K562 (cell line): ENCODE measurements around the gene METTL3. TPM values are rescaled to one million over a fixed set of nuclear protein-coding genes. Genes with fewer than 3 reads are reported as not detected.

Experiments used
- ATF1 ChIP-seq, 2 experiments: fragments of 450-650 bp in 1 of 2; IDR thresholded peaks; 2 replicates each; pipeline ENCODE4 v1.6.1; 2016; ENCODE audit warnings: missing compliant biosample characterization in 1 of 2, missing genetic modification characterization in 1 of 2
- CBX3 ChIP-seq, 2 experiments: IDR thresholded peaks; 1 replicate in 1 of 2; 2 replicates in 1 of 2; pipeline ENCODE4 v1.6.1; 2012; ENCODE audit warnings: inconsistent platforms in 2 of 2, low read length in 2 of 2, borderline replicate concordance in 1 of 2, control low read depth in 1 of 2
- CREB3 ChIP-seq: fragments of 450-650 bp; conservative IDR thresholded peaks from 2 replicates; pipeline ENCODE4 v1.6.1; 2016; ENCODE audit warnings: missing genetic modification characterization, low read depth, mild to moderate bottlenecking, missing compliant biosample characterization, moderate library complexity
- CXXC5 ChIP-seq: fragments of 250-450 bp; sonication (Bioruptor Pico); IDR thresholded peaks from 2 replicates; pipeline ENCODE4 v1.8.0; 2022; ENCODE audit warnings: inconsistent platforms, mild to moderate bottlenecking, moderate library complexity
- FUS ChIP-seq: fragments of 200-400 bp; formaldehyde crosslinking; optimal IDR thresholded peaks from 2 replicates; pipeline ENCODE3; 2017; ENCODE audit warnings: low read depth, low read length
- ILK ChIP-seq: fragments of 450-650 bp; IDR thresholded peaks from 2 replicates; pipeline ENCODE4 v1.6.1; 2016; ENCODE audit warnings: missing genetic modification characterization, low read depth, mild to moderate bottlenecking, missing compliant biosample characterization, moderate library complexity, borderline replicate concordance
- KAT8 ChIP-seq: fragments of 450-650 bp; IDR thresholded peaks from 2 replicates; pipeline ENCODE4 v1.6.1; 2016; ENCODE audit warnings: low read depth, mild to moderate bottlenecking
- KLF13 ChIP-seq: fragments of 450-650 bp; IDR thresholded peaks from 2 replicates; pipeline ENCODE4 v1.6.1; 2016; ENCODE audit warnings: missing genetic modification characterization, low read depth, mild to moderate bottlenecking, missing compliant biosample characterization, moderate library complexity, borderline replicate concordance
- NCOA1 ChIP-seq: fragments of 450-650 bp; IDR thresholded peaks from 2 replicates; pipeline ENCODE4 v1.6.1; 2016; ENCODE audit warnings: low read depth
- NFE2 ChIP-seq: IDR thresholded peaks from 2 replicates; pipeline ENCODE4 v1.6.1; 2014; ENCODE audit warnings: antibody characterized with exemption, low read depth
- PCBP1 ChIP-seq: fragments of 200-400 bp; formaldehyde crosslinking; IDR thresholded peaks from 2 replicates; pipeline ENCODE4 v1.6.1; 2018; ENCODE audit warnings: mild to moderate bottlenecking, low read depth, low read length; ENCODE audit not compliant: poor library complexity, severe bottlenecking
- POLR2B ChIP-seq: fragments of 450-650 bp; IDR thresholded peaks from 2 replicates; pipeline ENCODE4 v1.6.1; 2018; ENCODE audit warnings: low read depth; ENCODE audit not compliant: partially characterized antibody
- POLR2G ChIP-seq: fragments of 200-400 bp; formaldehyde crosslinking; IDR thresholded peaks from 2 replicates; pipeline ENCODE4 v1.6.1; 2017; ENCODE audit warnings: low read depth, mild to moderate bottlenecking, antibody characterized with exemption, low read length, moderate library complexity
- RAD21 ChIP-seq, 2 experiments: fragments of 250-450 bp in 1 of 2; fragments of 450-650 bp in 1 of 2; sonication (Bioruptor Pico) in 1 of 2; formaldehyde crosslinking in 1 of 2; IDR thresholded peaks in 1 of 2; conservative IDR thresholded peaks in 1 of 2; 2 replicates each; pipeline versions ENCODE4 v1.4.0 to v1.8.0; 2020 to 2022; ENCODE audit warnings: mild to moderate bottlenecking in 2 of 2, moderate library complexity in 1 of 2
- SLC30A9 ChIP-seq: fragments of 250-450 bp; sonication (Bioruptor Pico); IDR thresholded peaks from 2 replicates; pipeline ENCODE4 v1.8.0; 2022; ENCODE audit warnings: mild to moderate bottlenecking, moderate library complexity
- SNRNP70 ChIP-seq: fragments of 200-400 bp; formaldehyde crosslinking; optimal IDR thresholded peaks from 2 replicates; pipeline ENCODE3; 2017; ENCODE audit warnings: low read depth, low read length
- TRIM25 ChIP-seq: fragments of 450-650 bp; IDR thresholded peaks from 2 replicates; pipeline ENCODE4 v1.7.0; 2016; ENCODE audit warnings: borderline replicate concordance
- ZBTB7A ChIP-seq: IDR thresholded peaks from 2 replicates; pipeline ENCODE4 v1.6.1; 2011; ENCODE audit warnings: low read depth, mild to moderate bottlenecking, low read length, moderate library complexity, borderline replicate concordance; ENCODE audit not compliant: control insufficient read depth
- ZNF253 ChIP-seq: fragments of 250-450 bp; sonication (Bioruptor Pico); conservative IDR thresholded peaks from 2 replicates; pipeline ENCODE4 v1.6.1; 2021; ENCODE audit warnings: mild to moderate bottlenecking
- ZNF592 ChIP-seq: fragments of 450-650 bp; IDR thresholded peaks from 2 replicates; pipeline ENCODE4 v1.6.1; 2017; ENCODE audit warnings: antibody characterized with exemption, mild to moderate bottlenecking
- ZSCAN32 ChIP-seq: fragments of 450-650 bp; formaldehyde crosslinking; IDR thresholded peaks from 2 replicates; pipeline ENCODE4 v1.4.0; 2020; ENCODE audit warnings: mild to moderate bottlenecking, moderate library complexity
- polyA plus RNA-seq, 8 experiments: library from polyadenylated mRNA; depleted of rRNA in 4 of 8; stranded (reverse) in 5 of 8; unstranded in 3 of 8; fragments of >200 nt; fragmentation: Nextera tagmentation in 2 of 8; fragmentation: Illumina TruSeq in 1 of 8; extraction: Ambion mirVana in 2 of 8; extraction: Trizol in 1 of 8; gene quantifications; 2 replicates each; pipeline versions ENCODE4 v1.2.1 to v1.2.3, GENCODE V29; 2011 to 2014; ENCODE audit warnings: inconsistent platforms in 1 of 8, missing spikeins in 1 of 8
- total RNA-seq, 7 experiments: library from RNA; depleted of rRNA in 6 of 7; stranded (reverse); fragments of >200 nt in 6 of 7; fragmentation: Illumina TruSeq in 2 of 7; extraction: Trizol in 2 of 7; gene quantifications; 2 replicates each; pipeline versions ENCODE4 v1.2.1 to v1.2.3, GENCODE V29; 2011 to 2021; ENCODE audit warnings: low replicate concordance in 1 of 7

The METTL3 gene
- total and polyA plus RNA-seq, 9 of the 15 experiments (the other 6 are each of a cell fraction or from before 2014, with no cell fraction given) = 42.1 to 151 (median 65.7) TPM

- no peak for TF ChIP-seq ZNF592
- TF ChIP-seq NFE2 = no peak
- TF ChIP-seq POLR2G = no peak
- TF ChIP-seq ZSCAN32 (CRISPR knock-in tag) = no peak
- no peak for TF ChIP-seq NCOA1
- TF ChIP-seq ILK (tag) = no peak
- no peak for TF ChIP-seq ZNF253 (CRISPR knock-in tag)
- TF ChIP-seq ATF1 (CRISPR knock-in tag; IDR thresholded peaks at IDR 0.05) = no peak
- TF ChIP-seq ATF1 (tag; IDR thresholded peaks at IDR 0.05) = no peak
- no peak for TF ChIP-seq SLC30A9 (CRISPR knock-in tag)
- no peak for TF ChIP-seq KAT8
- TF ChIP-seq TRIM25 = no peak
- TF ChIP-seq CBX3 (IDR thresholded peaks at IDR 0.05; ENCODE audit: borderline replicate concordance in 1 of 2, low read length in 2 of 2) = no peak
- no peak for TF ChIP-seq CREB3 (tag)
- no peak for TF ChIP-seq POLR2B
- TF ChIP-seq ZBTB7A = no peak
- TF ChIP-seq PCBP1 = no peak
- TF ChIP-seq FUS = no peak
- peak; percentile 72 to 77 for TF ChIP-seq RAD21 (CRISPR knock-in tag; conservative IDR thresholded peaks at IDR 0.05 in 1 of 2, IDR thresholded peaks at IDR 0.05 in 1 of 2)
- TF ChIP-seq SNRNP70 = no peak
- TF ChIP-seq KLF13 (tag) = no peak
- TF ChIP-seq CXXC5 (CRISPR knock-in tag) = no peak
Measured at GRCh38 chr14:21557084-21557901, 46.2 kb upstream of the METTL3 start (continued).
